GM18498 (cell line): Measurements from ENCODE around the gene MAGI2.

Experiments
- ATAC-seq: cut with Tn5 transposase; IDR thresholded peaks from one replicate; pipeline ENCODE4 v1.9.1; 2021; ENCODE audit warnings: mild to moderate bottlenecking, moderate library complexity; ENCODE audit not compliant: unreplicated experiment

The MAGI2 gene

DNA sequence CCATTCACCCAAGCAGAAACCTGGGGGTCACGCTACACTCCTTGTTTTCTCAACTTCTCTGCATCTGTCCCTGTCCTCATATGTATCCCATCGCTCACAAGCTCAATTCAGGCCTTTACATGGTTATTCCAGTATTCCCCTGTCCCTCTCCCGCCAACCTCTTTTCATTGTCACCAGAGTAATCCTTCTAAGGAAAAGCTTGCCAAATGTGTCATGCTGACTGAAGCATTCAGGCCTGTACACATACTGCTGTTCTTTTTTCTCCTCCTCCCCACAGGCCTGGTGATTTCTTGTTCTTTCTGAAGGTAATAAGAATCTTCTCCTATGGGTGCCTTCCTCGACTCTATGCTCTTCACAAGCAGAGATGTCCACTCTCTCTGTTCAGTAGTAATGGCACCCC lies 1372.7 kb downstream of the MAGI2 start:
- ATAC-seq = no peak

DNA sequence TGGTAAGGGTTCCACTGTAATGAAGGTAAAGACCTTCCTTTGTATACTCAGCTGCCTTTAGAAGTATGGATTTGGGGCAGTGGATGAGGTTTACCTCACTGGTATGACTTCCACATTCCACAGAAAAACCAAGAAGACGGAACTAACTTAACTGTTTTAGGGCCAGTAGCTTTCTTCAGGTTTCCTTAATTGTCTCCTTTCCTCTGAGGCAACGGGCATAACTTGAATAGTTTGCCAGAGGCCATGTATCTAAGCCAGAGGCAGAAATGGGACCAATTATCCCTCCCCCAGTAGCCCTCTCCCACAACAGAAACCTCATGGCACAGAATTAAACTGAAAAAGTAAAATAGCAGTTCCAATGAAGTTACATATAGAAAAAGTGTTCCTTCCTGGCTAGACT lies 1373.2 kb downstream of the MAGI2 start:
- ATAC-seq = no peak

DNA sequence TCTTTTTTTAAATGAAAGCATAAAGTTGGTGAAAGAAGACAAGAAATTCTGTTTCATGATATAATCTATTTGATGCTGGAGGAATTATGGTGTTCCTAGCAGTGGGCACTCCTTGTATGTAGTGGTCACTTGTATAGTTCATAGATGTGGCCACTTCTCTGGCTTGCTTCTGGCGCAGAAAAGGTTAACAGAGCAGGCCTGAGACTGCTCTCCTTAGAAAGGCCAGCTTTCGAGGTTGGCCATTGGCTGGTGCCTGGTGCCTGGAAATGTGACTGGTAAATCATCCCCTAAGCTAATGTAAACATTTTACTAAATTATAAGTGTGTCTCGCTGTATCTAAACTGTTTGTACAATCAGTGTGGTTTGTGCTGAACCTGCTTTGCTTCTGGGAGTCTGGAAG lies 1378.8 kb downstream of the MAGI2 start:
- ATAC-seq = no peak

- ATAC-seq = no peak
These were observed 1379.7 kb downstream of the MAGI2 start for GRCh38 chr7:78073609-78074382.

DNA sequence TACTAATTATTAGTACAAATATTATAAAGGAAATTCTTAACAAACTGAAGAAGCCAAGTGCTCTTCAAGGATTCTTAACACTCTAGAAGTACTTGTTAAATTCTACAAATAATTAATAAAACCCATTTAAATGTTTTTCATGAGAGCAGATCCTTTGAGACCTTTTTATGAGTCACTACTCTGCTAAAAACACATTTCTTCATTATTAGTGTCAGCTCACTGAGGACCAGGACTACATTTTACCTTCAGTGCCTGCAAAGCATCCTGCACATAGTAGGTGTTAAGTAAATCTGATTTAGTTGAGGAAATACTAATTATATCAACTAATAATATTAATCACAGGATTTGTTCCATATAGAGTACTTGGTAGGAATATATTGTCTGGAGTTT lies 1381.3 kb downstream of the MAGI2 start:
- no peak for ATAC-seq

DNA sequence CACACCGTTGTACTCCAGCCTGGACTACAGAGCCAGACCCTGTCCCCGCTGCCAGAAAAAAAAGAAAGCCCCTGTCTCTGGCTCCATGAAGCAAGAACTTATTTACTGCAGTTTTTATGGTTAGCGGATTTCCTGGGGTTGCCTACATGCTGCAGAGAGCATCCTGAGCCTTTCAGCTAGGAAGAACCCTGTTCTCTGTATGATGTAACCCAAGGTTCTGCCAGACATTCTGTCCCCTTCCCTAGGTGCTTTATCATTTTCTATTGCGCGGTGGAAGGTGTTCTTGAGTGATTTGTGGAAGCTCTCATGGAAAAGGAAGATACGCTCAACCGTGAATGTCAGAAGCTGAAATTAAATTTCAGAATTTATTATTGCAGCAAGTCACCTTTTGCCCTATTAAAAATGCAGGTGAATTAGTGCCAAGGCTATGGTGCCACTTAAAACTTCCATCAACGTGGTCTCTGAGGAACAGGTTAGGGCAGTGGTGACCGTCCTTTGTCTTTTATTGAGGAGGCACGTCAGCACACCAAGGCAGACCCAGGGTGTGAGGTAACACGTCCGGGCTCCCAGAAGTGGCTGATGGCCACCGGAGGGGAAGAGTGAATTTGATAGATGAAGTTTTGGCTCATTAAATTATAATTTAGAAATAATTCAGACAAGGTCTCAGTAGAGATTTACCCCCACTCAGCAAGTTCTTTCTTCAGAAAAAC lies 1381.8 kb downstream of the MAGI2 start:
- ATAC-seq = no peak

GRCh38 chr7:78066599-78066998 lies 1386.9 kb downstream of the MAGI2 start:
- ATAC-seq = no peak

- no peak for ATAC-seq
These were observed 1389.7 kb downstream of the MAGI2 start for GRCh38 chr7:78063758-78064157.

DNA sequence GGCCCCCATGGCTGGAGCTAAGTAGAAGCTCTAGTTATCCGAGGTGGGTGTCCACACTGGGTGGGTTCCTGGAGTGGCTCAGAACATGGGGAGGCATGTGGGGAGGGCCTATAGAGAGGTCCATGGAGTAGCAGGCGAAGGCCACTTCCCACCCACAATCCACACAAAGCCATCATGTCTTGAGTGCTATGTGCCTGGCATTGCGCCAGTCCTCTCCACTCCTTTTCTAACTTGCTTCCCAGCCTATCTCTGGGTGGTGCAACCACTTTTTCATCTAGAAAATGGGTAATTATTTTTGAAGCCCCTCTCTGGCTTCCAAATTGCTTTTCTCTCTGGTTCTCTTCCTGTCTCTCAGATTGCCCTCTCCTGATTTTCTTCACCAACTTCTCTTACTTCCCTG lies 1391.3 kb downstream of the MAGI2 start:
- no peak for ATAC-seq

DNA sequence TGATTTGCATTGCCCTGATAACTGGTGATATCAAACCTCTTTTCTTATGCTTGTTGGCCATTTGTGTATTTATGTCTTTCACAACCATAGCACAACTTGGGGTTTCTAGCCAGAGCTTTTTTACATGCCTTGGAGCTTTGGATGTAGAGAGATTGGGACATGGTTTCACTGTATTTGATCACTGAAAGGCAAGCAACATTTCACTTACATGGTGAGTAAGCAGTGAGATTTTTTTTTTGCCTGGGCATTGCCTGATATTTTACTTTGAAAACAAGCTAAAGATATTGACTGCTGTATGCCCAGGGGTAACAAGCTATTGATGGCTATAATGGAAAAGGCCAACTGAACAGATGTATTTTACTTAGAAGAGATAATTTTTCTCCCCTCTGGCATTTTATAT lies 1395.9 kb downstream of the MAGI2 start:
- no peak for ATAC-seq

DNA sequence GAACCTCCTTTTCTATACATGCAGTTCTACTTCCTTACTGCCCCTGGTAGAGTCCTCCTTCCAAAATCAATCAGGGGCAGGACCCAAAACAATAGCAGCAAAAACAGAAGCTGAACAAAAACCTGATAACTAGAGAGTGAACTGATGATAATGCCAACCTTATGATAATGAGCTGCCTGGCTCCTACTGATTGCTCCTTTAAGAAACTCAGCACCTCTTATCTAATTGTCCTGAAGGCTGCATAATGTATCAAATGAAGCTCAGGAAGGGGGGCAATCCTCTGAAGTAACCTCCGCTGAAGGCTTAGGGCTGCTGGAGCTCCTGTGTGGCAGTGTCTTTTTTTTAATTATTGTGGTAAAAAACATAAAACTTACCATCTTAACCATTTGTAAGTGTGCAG lies 1397.9 kb downstream of the MAGI2 start:
- no peak for ATAC-seq

GRCh38 chr7:78055001-78055573 lies 1398.4 kb downstream of the MAGI2 start:
- ATAC-seq = no peak

DNA sequence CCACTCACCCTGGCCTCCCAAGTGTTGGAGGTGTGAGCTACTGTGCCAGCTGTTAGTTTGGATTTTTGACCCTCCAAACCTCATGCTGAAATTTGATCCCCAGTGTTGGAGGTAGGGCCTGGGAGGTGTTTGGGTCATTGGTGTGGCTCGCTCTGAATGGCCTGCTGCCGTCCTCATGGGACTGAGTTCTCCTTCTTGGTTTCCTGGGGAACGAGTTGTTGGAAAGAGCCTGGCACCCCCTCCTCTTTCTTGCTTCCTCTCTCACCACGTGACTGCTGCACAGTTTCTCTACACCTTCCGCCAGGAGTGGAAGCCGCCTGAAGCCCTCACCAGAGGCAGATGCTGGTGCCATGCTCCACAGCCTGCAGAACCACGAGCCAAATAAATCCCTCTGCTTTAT lies 1401.4 kb downstream of the MAGI2 start:
- ATAC-seq = no peak

- ATAC-seq = no peak
These were observed 1405.7 kb downstream of the MAGI2 start for GRCh38 chr7:78047800-78048199.

GRCh38 chr7:78043159-78043558 lies 1410.3 kb downstream of the MAGI2 start:
- ATAC-seq = no peak

- ATAC-seq = no peak
These were observed 1412.0 kb downstream of the MAGI2 start for GRCh38 chr7:78041423-78041822.

- peak; percentile 90 for ATAC-seq
These were observed 1413.4 kb downstream of the MAGI2 start for GRCh38 chr7:78039790-78040776.

DNA sequence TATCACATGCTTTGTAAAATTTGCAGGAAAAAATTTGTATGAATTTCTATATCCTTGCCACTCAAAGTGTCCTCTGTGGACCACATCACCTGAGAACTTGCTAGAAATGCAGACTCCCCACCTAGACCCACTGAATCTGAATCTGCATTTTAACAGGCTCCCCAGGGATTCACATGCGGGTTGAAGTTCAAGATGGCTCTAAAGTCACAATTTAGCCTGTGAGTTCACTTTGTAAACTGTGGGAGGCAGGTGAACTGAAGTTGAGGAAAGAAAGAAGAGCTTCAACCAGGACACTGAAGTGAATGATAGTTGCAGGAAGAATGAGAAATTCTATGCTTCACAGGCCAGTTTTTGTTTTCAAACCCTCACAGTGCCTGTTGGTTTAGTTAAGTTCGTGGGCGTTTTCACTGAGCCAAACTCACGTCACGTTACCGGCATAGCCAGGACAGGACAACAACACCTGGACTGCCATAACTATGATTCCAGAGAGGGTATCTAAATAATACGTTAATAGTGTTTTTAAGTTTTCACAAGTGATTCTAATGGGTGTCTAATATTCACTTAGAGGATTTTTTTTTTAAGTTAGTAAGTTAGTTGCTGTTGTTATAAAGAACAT lies 1414.9 kb downstream of the MAGI2 start:
- ATAC-seq = no peak

GRCh38 chr7:78037603-78038002 lies 1415.9 kb downstream of the MAGI2 start:
- ATAC-seq = no peak

DNA sequence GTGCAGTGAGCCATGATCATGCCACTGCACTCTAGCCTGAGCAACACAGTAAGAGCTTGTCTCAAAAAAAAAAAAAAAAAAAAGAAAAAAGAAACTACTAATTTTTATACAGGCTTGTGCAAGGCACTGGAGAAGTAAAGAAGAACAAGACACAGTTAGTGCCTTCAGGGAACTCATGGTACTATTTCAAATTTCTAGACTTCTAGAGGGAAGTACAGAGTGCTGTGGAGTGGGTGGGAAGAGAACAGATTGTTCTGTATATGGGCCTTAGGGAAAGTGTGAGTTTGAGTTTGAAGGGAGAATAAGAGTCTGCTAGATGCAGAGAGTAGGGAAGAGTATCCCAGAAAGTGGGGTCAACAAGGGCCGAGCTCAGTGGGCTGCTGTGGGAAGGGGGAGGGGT lies 1420.1 kb downstream of the MAGI2 start:
- no peak for ATAC-seq

- no peak for ATAC-seq
These were observed 1427.0 kb downstream of the MAGI2 start for GRCh38 chr7:78026492-78026891.
